Measurements from ENCODE around the gene RASGRP2.

The RASGRP2 gene

GRCh38 chr11:64736654-64737053 lies 7.3 kb downstream of the RASGRP2 start:
- TF ChIP-seq JUND (IDR thresholded peaks at IDR 0.05; ENCODE audit: low read depth) = no peak
- in situ Hi-C loops (cut with HindIII; ENCODE audit: low pct_unique_long_range_greater_than_20kb, low sequenced_read_pairs) = no loop called here
- DNase-seq (ENCODE audit: low read depth in 1 of 2, low spot score in 1 of 2) = no peak

DNA sequence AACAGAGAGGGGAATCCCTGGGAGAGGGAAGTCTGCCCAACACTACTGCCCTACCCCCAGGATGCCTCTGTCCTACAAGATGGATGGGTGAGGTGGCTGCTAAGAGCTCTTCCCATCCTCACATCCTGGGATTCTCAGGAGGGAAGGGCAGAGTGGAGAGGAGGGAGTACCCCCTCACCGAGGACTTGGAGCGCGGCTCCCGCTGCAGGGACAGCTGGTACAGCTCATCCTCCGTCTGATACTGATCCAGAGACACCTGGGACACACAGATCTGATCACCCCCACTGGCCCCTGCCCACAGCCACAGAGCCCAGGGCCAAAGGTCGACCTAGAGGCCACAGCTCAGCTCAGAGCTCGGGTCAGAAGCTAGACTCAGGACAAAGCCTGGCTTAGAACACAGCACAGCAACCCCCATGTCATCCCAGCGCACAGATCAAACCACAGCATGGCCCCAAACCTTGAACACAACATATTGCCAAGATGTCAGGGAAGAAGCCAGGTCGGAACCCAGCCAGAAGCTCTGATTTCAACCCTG lies 8.2 kb downstream of the RASGRP2 start:
- DNase-seq (ENCODE audit: low read depth in 1 of 2, low spot score in 1 of 2) = no peak
- TF ChIP-seq JUND (IDR thresholded peaks at IDR 0.05; ENCODE audit: low read depth) = no peak
- in situ Hi-C loops (cut with HindIII; ENCODE audit: low pct_unique_long_range_greater_than_20kb, low sequenced_read_pairs) = no loop called here

GRCh38 chr11:64734811-64735724 lies 8.9 kb downstream of the RASGRP2 start:
- no peak for DNase-seq (ENCODE audit: low read depth in 1 of 2, low spot score in 1 of 2)
- in situ Hi-C loops (cut with HindIII; ENCODE audit: low pct_unique_long_range_greater_than_20kb, low sequenced_read_pairs) = no loop called here
- TF ChIP-seq JUND (IDR thresholded peaks at IDR 0.05; ENCODE audit: low read depth) = no peak

GRCh38 chr11:64731601-64732000 lies 12.3 kb downstream of the RASGRP2 start:
- TF ChIP-seq JUND (IDR thresholded peaks at IDR 0.05; ENCODE audit: low read depth) = no peak
- in situ Hi-C loops (cut with HindIII; ENCODE audit: low pct_unique_long_range_greater_than_20kb, low sequenced_read_pairs) = no loop called here
- DNase-seq (ENCODE audit: low read depth in 1 of 2, low spot score in 1 of 2) = no peak

DNA sequence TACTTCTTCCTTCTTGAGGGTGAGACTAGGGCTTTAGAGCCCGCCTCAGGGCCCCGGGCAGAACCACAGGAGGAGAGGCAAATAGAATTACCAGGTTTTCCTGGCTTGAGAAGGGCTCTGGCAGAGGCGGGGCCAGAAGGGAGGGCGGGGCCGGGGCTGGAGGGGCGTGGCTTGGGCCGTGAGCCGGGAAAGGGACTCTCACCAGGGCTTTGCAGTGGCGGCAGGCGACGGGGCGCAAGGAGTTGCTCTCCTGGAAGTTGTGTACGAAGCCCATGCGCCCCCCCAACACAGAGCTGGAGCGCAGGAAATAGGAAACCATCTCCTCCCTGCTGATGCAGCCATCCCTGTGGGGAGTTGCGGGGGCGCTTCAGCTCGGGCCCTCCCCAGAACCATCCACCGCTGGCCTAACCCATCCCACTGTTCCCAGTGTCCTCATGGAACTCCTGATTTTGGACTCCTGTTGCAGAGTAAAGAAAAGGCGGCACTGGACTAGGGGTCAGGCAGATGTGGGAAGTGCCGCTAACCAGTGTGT lies 14.0 kb downstream of the RASGRP2 start:
- TF ChIP-seq JUND (IDR thresholded peaks at IDR 0.05; ENCODE audit: low read depth) = no peak
- in situ Hi-C loops (cut with HindIII; ENCODE audit: low pct_unique_long_range_greater_than_20kb, low sequenced_read_pairs) = no loop called here
- peak; percentile 79 to 91 for DNase-seq (ENCODE audit: low read depth in 1 of 2, low spot score in 1 of 2)

GRCh38 chr11:64728757-64729365 lies 15.1 kb downstream of the RASGRP2 start:
- TF ChIP-seq JUND (IDR thresholded peaks at IDR 0.05; ENCODE audit: low read depth) = no peak
- in situ Hi-C loops (cut with HindIII; ENCODE audit: low pct_unique_long_range_greater_than_20kb, low sequenced_read_pairs) = no loop called here
- no peak for DNase-seq (ENCODE audit: low read depth in 1 of 2, low spot score in 1 of 2)

DNA sequence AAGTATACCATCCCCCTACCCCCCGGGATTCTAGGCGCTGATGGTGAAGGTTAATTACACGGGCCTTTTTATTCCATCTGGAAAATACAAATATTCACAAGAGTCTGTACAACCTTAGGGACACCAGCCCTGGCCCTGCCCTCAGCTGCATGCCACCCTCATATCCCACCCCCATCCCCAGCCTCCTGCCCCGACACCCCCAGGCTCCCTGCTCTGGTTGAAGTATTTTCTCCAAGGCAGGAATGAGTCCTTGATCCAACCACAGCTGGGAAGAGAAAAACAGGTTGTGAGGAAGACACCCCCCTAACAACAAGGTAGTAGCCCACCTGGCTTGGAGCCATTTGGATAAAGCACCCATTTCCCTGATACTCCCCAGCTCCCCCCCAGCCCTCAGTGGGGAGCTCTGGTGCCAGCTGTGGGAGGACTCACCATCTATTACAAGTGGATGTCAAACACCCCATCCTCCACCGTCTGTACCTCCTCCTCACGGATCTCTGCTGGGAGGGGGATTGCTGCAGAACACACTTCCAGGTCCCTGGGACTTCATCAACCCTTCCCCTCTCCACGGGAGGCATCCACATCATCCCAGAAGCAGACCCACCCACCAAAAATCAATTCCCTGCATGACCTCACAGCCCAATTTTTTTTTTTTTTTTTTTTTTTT lies 16.9 kb downstream of the RASGRP2 start:
- in situ Hi-C loops (cut with HindIII; ENCODE audit: low pct_unique_long_range_greater_than_20kb, low sequenced_read_pairs) = no loop called here
- no peak for DNase-seq (ENCODE audit: low read depth in 1 of 2, low spot score in 1 of 2)
- no peak for TF ChIP-seq JUND (IDR thresholded peaks at IDR 0.05; ENCODE audit: low read depth)

DNA sequence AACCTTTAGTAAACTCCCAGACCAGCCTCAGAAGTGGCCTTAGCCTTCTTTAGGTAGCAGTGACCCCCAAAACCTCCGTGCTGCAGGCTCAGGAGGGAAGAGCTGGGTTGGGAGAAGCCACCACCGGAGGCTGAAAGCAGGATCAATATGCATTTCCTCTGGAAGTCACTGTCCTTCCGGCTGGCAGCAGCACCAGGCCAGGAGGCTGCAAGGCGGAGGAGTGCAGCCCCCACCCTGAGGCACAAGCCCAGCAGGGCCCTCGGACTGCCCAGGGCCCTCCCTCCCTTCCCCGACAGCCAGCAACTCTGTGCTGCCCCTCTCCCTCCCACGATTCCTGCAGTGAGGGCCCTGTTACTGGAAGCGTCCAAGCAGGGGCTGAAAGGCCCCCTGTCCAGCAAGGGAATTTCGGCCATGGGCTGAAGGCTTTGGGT lies 17.7 kb downstream of the RASGRP2 start:
- TF ChIP-seq JUND (IDR thresholded peaks at IDR 0.05; ENCODE audit: low read depth) = no peak
- DNase-seq (ENCODE audit: low read depth in 1 of 2, low spot score in 1 of 2) = no peak
- in situ Hi-C loops (cut with HindIII; ENCODE audit: low pct_unique_long_range_greater_than_20kb, low sequenced_read_pairs) = no loop called here

DNA sequence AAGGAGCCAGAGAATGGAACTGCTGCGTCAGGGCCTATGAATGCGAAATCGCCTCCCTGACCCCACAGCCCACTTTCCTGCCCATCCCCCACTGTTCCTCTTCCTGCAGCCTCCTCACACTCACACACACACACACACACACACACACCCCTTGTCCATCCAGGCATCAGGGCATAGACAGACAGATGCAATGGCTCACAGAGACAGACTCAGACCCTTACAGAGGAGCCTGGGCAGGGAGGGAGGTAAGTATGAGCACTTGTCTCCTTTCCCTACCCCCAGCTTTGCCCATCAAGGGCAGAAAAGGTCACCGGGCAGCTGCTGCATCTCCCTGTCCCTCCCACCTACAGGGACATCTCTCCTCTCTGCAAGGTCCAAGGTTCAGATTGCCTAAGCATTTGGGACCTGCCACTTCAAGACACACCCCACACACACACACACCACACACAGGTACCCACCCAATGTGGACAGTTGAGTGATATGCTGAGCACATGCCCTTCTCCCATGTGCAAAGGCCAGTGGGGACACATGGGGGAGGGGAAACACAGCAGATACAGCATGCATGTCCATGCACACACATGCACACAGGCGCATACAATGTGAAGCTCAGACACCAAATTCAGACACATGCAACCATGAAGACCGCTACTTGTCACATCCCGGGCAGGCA lies 18.9 kb downstream of the RASGRP2 start:
- no peak for TF ChIP-seq JUND (IDR thresholded peaks at IDR 0.05; ENCODE audit: low read depth)
- no peak for DNase-seq (ENCODE audit: low read depth in 1 of 2, low spot score in 1 of 2)
- in situ Hi-C loops (cut with HindIII; ENCODE audit: low pct_unique_long_range_greater_than_20kb, low sequenced_read_pairs) = no loop called here

DNA sequence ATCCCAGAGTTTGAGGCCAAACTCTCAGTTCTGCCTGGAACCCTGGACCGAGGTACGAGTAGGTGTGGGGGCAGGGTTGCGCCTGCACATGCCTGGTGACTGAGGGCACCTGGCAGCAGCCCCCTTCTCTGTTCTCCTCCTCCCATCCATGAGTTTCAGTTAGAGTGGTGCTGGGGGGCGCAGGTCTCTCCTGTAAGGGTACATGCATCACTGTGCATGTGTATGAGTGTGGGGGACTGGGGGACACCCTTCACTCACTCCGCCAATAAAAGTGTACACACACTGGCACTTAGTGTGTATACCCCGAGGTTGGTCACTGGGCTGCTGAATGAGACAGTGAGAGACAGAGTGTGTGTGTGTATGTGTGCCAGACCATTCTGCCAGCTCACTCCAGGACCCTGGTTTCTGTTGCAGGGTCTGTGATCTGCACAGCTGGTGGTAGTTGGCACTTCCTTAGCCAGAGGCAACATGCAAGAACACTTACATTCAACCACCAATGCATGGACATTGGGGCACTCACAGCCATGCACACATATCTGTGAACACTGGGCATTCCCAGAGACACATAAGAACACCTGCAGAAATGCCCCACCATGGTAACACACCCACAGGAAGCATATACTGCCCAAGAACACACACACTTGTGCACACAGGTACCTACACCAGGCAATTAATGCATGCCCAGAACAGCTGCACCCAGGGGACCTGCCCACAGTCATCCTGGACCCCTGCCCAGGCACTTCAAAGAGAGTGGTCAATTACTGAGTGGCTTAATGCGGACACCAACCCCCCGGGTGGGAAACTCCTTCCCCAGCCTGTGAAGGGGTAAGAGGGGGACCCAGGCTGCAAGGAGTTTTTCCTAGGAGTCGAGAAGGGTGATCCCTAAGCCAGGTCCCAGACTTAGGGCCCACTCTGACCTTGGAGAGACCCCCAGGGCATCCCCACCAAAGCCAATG lies 19.8 kb downstream of the RASGRP2 start:
- DNase-seq (ENCODE audit: low read depth in 1 of 2, low spot score in 1 of 2) = no peak
- TF ChIP-seq JUND (IDR thresholded peaks at IDR 0.05; ENCODE audit: low read depth) = no peak
- in situ Hi-C loops (cut with HindIII; ENCODE audit: low pct_unique_long_range_greater_than_20kb, low sequenced_read_pairs) = no loop called here
